ENCODE measurements around the gene KCTD19.
"Not testable (repeated sequence)": the region's sequence is repeated elsewhere in the genome, so short reads cannot be mapped to it uniquely, and the experiment has no call there.

KCTD19 gene

DNA sequence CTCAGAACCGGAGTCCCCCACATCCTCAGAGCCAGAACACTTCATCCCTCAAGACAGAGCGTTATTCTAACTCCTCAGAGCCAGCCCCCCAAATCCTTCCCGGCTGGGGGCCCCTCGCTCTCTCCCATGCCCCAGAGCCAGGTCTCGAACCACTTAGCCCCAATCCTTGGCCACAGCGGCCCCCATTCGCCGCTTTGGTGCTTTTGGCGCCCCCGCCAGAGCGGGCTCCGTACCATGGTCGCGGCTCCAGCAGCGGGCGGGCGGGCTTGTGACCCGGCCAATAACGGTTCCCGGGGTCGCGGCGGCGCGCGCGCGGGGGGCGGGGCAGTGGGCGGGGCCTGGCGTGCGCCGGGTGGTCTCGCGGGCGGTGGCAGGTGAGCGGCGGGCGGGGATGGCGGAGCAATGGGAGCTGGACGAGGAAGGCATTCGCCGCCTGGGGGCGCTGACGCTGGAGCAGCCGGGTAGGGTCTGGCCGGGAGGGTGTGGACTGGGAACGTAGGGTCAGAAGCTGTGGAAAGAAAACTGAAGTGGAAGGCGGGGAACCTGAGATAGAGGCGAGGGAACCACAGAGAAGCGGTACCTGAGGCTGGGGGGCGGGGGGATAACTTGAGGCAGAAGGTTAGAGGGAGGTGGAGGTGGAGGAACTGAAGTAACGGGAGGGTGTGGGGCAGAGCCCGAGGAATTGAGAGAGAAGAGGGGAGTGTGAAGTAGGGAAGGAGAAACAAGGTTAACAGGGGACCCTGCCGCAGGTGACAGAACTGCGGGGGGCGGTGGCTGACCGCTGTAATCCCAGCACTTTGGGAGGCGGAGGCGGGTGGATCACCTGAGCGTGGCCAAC, at the start of gene KCTD19, which contains the start of gene LRRC36:
Gene KCTD19, minus strand, starts transcription at position 270 of the 838 bp plus-strand sequence. Its CDS starts 34 bp downstream, at position 236.
Gene LRRC36, plus strand, starts transcription at position 344 of the 838 bp plus-strand sequence. Its CDS starts 48 bp downstream, at position 392.
- DNase-seq, result peak; percentile 68

DNA sequence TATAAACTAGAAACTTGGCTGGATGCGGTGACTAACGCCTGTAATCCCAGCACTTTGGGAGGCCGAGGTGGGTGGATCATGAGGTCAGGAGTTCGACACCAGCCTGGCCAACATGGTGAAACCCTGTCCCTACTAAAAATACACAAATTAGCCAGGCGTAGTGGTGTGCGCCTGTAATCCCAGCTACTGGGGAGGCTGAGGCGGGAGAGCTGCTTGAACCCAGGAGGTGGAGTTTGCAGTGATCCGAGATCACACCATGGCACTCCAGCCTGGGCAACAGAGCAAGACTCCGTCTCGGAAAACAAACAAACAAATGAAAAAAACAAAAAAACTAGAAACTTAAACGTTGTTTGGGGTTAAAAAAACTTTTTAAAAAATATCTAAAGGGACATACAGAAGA, 49.5 kb upstream of the KCTD19 start:
- not testable (repeated sequence) for DNase-seq

DNA sequence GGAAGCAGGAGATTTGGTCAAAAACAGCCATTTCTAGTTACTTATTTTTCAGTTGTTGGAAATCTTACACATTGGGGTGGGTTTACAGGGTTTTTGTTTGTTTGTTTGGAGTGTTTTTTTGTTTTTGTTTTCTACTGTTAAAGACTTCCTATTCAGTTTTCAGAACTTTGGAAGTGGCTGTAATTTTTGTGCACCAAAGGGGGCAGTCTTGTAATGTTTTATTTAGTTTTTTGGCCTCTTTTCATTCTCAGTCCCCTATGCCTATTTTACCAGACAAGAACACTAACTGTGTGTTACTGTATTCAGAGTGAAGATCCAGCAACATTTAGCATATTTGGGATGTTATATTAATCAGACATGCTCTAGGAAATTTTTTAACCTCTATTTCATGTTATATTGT, 46.1 kb upstream of the KCTD19 start:
- DNase-seq, result no peak

DNA sequence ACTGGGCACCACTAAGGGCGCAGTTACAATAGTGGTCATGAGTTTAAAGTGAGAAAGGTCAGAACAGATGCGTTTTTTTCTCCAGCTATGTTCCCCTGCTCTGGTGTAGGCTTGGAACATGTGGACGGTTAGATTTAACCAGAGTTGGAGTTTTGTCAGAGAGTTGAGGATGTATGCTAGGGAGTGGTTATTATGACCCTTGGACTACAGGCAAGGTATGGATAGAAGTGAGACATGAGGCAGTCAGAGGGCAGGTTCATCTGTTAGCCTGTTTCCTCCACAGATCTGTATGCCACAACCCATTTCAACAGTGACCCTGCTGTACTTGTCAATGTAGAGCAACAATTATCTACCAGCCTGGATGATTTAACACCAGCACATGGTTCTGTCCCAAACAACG, 44.1 kb upstream of the KCTD19 start:
- no peak for DNase-seq

DNA sequence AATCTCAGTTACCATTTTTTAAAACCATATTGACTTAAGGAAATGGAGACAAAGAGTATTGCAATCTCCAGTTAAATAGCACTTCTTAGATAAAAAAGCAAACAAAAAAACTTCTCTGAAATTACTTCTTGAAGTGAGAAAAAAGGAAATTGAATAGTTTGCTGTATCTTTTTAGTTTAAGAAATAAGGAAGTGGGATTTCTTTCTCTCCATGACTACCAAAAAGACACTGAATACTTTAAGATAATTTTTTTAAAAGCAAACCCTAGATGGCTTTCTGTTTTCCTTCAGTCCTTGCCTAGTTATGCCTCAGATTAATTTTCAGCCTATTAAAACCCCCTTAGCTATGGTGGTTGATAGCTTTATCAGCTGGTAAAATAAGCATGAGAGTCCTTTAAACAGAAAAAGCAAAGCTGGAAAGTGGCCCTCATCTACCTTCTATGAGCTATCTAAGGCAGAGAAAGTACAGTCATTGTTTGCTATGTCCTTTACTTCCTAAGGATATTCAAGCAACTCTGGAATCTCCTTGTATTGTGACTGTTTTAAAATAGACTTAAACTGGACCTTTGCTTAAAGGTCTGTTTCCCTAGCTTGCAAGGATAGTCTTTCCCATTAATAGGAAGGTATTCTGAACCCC, 38.2 kb upstream of the KCTD19 start:
- DNase-seq, result no peak

DNA sequence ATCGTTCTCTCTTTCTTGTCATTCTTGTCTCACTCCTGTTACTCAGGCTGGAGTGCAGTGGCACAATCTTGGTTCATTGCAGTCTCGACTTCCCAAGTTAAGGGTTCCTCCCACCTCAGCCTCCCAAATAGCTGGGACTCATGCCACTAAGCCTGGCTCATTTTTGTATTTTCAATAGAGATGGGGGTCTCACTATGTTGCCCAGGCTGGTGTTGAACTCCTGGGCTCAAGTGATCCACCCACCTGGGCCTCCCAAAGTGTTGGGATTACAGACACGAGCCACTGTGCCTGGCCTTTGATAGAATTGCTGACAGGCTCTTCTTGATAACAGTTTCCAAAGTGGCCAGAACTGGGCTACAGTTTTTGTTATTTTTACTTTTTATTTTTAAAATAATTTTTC, 34.5 kb upstream of the KCTD19 start:
- no peak for DNase-seq

DNA sequence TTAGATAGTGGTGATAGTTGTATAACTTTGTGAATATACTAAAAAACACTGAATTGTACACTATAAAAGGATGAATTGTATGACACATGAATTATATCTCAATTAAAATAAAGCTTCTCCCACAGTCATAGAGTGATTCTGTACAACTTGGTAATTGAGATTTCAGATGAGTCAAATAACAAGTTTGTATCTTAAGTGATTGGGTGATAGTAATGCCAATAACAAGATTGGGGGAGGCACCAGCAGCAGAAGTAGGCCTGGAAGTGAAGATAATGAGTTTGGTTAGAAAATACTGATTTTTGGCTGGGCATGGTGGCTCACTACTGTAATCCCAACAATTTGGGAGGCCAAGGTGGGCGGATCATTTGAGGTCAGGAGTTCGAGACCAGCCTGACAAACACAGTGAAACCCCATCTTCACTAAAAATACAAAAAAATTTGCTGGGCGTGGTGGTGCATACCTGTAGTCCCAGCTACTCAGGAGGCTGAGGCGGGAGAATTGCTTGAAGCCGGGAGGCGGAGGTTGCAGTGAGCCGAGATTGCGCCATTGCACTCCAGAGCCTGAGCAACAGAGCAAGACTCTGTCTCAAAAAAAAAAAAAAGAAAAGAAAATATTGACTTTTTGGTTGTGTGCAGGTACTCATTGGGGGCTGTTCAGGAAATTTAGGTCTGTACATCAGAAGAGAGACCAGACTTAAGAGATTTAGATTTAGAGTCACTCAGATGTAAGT, 33.2 kb upstream of the KCTD19 start:
- DNase-seq, result not testable (repeated sequence)

DNA sequence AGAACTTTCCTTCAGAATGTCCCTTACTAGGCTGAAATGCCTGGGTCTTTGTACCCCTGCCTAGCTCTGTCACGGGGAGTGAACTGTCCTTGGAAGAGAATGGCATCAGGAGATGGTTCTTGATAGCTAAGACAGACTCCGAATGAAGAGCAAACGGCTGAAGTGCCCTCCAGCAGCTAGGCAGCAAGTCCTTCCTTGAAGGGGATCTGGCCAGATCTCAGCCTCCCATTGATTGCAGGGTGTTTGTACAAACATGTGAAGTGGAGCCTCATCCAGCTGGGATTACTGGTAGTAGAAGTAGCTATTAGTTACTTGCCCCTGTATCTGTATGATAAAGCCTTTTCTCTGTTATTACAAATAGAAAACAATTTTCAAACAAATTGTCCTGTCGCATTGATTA, 31.0 kb upstream of the KCTD19 start:
- DNase-seq, result no peak

DNA sequence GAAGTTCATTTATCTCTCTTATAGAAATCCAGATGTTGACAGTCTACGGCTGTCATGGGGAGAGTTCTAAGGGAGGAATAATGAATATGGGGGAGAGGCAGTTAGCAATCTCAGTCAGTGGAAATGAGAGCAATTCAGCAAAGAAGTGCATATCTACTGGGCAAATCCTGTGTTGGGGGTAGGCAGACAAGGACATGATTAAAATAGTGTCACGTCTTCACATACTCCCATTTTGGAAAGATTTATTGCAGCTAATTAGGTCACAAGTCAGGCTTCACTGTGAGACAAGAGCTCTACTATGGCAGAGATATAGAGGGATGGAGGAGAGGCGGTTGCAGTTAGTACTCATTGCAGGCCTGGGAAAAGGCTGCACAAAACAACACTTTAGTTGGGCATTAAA, 29.9 kb upstream of the KCTD19 start:
- DNase-seq, result no peak

DNA sequence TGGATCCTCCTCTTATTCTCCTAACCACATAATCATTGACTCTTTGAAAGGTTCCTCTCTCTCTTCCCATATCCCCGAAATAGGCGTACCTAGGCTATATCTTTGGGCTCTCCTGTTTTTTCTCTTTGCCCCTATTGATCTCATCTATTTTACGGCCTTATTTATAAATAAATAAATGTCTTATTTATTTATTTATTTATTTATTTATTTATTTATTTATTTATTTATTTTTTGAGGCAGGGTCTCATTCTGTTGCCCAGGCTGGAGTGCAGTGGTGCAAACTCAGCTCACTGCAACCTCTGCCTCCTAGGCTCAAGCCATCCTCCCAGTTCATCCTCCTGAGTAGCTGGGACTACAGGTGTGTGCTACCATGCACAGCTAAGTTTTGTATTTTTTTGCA, 25.9 kb upstream of the KCTD19 start:
- DNase-seq, result not testable (repeated sequence)

DNA sequence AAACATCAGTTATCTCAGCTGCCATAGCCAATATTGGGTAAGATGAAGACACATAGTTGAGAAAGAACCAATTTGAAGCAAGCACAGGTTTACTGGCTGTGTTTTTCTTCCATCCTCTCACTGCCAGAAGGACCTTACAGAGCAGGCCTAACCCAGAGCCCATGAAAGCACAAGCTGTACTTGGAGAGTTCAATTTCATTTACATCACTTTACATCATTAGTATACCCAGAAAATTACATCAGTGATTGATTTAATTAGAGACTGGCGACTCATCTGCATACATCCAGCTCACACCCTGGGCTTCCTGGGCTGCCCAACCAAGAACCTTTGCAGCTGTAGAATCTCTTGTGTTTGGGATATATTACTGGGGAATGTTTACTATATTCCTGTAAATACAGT, 23.8 kb upstream of the KCTD19 start:
- DNase-seq, result no peak

DNA sequence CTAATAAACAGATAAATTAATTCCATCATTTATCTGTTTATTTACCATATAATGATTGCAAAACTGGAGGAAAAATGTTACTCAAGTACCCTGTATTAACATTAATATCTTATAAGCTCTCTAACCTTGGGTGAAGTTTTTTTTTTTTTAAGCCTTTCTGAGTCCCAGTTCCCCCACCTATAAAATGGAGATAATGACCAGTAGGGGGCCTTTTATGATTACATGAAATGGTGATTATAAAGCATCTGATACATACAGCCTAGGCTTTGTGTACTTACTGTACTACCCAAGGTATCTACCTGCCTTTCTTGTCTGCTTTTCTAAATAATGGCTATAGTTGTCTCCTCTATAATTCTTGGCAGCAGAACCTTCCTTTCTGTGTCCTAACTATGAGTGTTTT, 22.6 kb upstream of the KCTD19 start:
- no peak for DNase-seq

DNA sequence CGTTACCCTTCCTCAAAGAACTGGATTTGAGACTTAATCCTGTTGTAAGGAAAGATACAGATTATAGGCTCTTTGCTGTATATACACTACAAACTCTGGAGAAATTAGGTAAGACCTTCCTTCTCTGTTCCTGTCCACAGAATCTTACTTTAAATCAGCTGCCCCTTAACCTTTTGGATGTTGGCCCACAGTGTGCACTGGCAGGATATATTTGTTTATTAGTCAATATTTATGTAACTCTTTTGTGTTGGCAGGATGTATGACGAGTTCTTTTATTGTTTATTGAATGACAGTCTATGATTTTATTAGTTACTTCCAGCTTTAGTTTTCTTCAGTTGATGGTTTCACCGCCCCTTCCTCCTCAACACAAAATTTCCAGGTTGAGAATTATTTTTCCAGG, 19.8 kb upstream of the KCTD19 start:
- no peak for DNase-seq

DNA sequence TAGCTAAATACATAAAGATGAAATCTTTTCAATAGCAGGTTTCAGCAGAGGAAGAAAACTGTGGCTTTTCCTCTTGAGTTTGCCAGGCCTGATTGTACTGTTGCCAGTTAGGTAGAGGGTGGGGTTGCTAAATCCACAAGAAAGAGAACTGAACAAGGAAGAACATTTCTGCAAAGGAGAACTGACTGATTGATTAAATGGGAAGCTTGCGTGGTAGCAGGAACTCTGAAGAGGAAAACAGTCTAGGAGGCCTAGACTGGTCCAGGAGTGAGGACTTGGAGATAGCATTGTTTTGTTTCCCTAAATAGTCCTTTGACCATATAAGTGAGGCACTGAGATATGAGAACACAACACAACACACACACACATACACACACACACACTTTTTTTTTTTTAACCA, 18.9 kb upstream of the KCTD19 start:
- DNase-seq, result no peak

DNA sequence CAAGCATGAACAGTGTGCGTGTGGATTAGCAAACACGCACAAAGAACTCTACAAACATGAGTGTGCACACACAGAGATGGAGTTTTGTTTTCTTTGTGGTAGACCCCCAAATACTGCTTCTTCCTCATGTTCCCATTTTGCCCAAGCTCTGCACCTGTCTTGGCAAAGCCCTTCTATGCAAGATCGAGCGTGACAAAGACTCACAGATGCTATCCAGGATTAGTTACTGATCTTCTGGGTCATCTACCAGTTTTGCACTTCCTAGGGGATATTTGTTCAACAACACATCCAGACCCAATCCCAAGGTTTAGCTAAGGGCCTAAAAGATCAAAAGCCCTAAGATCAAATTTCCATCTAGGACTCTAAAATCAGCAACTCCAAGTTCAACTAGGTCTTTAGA, 16.1 kb upstream of the KCTD19 start:
- no peak for DNase-seq

DNA sequence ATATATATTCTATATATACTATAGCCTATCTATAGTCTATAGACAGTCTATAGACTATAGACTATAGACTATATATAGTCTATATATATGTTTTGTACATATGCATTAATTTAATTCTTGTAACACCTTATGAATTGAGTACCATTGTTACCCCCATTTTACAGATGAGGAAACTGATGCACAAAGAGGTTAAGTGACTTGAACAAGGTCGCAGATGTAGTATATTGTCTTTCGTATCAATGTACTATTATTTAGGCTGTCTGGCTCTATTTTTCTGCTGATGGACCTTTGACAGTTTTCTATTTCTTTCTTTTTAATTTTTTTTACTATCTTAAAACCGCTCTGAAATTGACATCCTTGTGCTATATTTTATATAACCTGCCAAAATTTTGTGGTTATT, 14.7 kb upstream of the KCTD19 start:
- DNase-seq, result no peak

DNA sequence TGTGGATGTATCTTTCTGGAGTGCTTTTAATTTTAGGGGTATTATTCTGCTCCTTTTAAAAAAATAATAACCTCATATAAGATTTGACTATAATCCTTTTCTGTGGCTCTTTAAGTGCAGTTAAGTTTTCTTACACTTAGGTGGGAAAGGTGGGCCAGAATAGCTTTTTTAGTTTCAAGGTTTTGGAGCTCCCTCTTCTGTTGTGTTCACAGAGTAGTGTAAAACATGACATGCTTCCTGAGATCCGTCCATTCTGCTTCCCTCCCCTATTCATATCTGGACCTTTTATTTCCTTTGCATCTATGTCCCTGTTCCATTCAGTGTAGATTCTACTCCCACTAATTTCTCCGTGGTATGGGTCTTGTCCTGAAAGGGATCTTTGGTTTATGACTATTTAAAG, 12.9 kb upstream of the KCTD19 start:
- DNase-seq, result no peak

DNA sequence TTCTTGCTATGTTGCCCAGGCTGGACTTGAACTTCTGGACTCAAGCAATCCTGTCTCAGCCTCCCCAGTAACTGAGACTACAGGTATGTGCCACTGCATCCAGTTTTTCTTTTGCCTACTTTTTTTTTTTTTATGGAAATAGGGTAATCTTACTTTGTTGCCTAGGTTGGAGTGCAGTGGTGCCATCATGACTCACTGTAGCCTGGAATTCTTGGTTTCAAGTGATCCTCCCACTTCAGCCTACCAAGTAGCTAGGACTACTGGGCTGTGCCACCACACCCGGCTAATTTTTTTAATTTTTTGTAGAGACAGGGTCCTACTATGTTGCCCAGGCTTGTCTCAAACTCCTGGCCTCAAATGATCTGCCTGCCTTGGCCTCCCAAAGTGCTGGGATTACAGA, 10.1 kb upstream of the KCTD19 start:
- DNase-seq, result no peak

DNA sequence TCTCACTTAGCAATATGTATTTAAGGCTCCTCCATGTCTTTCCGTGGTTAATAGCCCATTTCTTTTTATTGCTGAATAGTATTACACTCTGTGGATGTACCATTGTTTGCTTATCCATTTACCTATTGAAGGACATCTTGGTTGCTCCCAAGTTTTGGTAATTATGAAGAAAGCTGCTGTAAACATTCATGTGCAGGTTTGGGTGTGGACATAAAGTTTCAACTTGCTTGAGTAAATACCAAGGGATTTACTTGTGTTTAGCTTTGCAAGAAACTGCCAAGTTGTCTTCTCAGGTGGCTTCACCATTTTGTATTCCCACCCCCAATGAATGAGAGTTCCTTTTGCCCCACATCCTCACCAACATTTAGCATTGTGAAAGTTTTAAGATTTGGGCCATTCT, 9.6 kb upstream of the KCTD19 start:
- no peak for DNase-seq

DNA sequence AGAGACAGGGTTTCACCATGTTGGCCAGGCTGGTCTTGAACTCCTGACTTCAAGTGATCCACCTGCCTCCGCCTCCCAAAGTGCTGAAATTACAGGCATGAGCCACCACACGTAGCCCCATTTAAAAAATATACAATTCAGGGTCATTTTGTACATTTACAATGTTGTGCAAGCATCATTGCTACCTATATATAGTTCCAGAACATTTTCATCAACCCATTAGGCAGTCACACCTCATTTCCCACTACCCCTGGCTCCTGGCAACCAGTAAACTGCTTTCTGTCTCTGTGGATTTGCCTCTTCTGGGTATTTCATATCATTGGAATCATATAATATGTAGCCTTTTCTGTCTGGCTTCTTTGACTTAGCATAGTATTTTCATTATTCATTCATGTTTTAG, 6.8 kb upstream of the KCTD19 start:
- DNase-seq, result no peak

DNA sequence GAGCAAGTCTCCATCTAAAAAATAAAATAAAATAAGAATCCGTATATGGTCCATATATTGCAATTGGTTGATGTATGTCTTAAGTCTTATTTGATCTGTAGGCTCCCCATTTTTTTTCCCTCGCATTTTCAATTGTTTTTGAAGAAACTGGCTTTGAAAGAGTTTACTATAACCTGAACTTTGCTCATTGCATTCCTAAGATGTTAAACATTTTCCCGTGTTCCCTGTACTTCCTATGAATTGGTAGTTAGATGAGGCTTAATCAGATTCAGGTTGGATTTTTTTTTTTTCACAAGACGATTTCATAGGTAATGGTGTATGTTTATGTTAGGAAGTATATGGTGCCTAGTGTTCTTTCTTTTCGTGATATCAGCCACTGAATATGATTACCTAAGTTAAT, 3.4 kb upstream of the KCTD19 start:
- DNase-seq, result no peak

DNA sequence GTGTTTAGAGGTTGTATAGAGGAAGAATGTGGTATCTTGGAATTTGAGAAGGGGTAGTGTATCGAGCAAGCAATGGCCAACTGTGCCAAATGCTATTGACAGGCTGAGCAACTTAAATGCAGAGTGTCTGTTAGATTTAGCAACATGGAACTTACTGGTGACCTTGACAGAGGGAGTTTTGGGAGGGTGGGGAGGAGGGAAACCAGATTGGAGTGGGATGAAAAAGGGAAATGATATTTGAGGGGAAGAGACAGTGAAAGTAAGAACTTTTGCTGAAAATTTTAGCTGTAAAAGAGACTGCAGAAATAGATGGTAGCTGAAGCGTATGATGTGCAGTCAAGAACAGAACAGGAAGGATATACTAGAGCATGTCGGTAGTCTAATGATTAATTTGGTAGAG, 1.2 kb upstream of the KCTD19 start:
- DNase-seq, result no peak

DNA sequence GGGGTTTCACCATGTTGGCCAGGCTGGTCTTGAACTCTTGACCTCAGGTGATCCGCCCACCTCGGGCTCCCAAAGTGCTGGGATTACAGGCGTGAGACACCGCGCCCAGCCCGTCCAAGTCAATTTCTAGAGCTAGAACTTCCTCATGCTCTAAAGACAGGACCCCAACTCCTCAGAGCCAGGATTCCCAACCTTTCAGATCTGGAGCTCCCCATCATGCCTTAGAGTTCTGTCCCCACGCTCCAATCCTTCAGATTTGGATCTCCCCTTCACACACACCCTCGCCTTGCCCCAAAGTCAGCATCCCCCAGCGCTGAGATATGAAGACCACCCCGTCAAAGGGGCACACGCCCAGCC, 448 bp downstream of the KCTD19 start:
- no peak for DNase-seq

DNA sequence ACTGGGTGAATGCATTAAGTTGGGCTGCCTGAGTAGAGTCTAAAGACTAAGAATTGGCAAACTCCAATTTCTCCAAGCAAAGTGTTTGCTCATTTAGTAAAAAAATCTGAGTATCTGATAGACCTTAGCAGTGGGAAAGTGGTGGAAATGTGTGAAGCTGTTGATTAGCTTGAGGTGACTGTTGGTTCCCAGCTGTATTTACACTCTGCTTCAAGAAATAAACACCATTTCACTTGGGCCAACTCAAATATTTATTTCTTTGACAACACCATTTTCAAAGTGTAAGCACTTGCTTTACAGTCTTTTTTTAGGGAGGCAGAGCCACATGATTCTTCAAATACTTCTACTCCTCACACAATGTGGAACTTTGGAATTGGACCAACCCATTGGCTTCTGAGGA, 8.7 kb downstream of the KCTD19 start:
- DNase-seq, result no peak

Measured in right hindlimb (tissue), 1 donor.